H9 (cell line): ENCODE results near the gene RPL9. TPM values are rescaled to one million over a fixed set of nuclear protein-coding genes. Genes with fewer than 3 reads are reported as not detected.

ENCODE experiments used
- DNase-seq: peaks from one replicate; pipeline ENCODE4 v3.0.0-alpha.2; 2017
- H2AFZ ChIP-seq: one replicate; pipeline ENCODE4 v1.6.1; 2013; ENCODE audit warnings: mild to moderate bottlenecking, low read length, control low read depth, moderate library complexity
- H2AK5ac ChIP-seq: 2 replicates; pipeline ENCODE4 v1.6.1; 2013; ENCODE audit warnings: low read length, control low read depth, mixed read lengths; ENCODE audit not compliant: insufficient read length
- H2BK120ac ChIP-seq: one replicate; pipeline ENCODE4 v1.6.1; 2013; ENCODE audit warnings: low read depth, mild to moderate bottlenecking, low read length, control low read depth, inconsistent platforms; ENCODE audit not compliant: poor library complexity, severe bottlenecking
- H2BK12ac ChIP-seq: 2 replicates; pipeline ENCODE4 v1.6.1; 2013; ENCODE audit warnings: low read length, control low read depth, mixed read lengths, low read depth; ENCODE audit not compliant: insufficient read length
- H2BK15ac ChIP-seq: 2 replicates; pipeline ENCODE4 v1.6.1; 2013; ENCODE audit warnings: low read depth, low read length, control low read depth
- H2BK20ac ChIP-seq: one replicate; pipeline ENCODE4 v1.6.1; 2013; ENCODE audit warnings: low read depth, mild to moderate bottlenecking, low read length, control low read depth, inconsistent platforms; ENCODE audit not compliant: poor library complexity, severe bottlenecking
- H2BK5ac ChIP-seq: 2 replicates; pipeline ENCODE4 v1.6.1; 2013; ENCODE audit warnings: low read length, control low read depth, mixed read lengths; ENCODE audit not compliant: insufficient read length
- H3K14ac ChIP-seq: 2 replicates; pipeline ENCODE4 v1.6.1; 2013; ENCODE audit warnings: low read length, control low read depth; ENCODE audit not compliant: insufficient read depth
- H3K18ac ChIP-seq: 2 replicates; pipeline ENCODE4 v1.6.1; 2013; ENCODE audit warnings: low read depth, mild to moderate bottlenecking, mixed read lengths, low read length, control low read depth; ENCODE audit not compliant: insufficient read length
- H3K23ac ChIP-seq: 2 replicates; pipeline ENCODE4 v1.6.1; 2013; ENCODE audit warnings: low read length, control low read depth, mixed read lengths, low read depth; ENCODE audit not compliant: insufficient read length
- H3K23me2 ChIP-seq: 2 replicates; pipeline ENCODE4 v1.6.1; 2013; ENCODE audit warnings: low read depth, mild to moderate bottlenecking, mixed read lengths, low read length, control low read depth; ENCODE audit not compliant: insufficient read length, poor library complexity, severe bottlenecking
- H3K27ac ChIP-seq: 2 replicates; pipeline ENCODE4 v1.5.1; 2013; ENCODE audit warnings: low read length, control low read depth, mixed read lengths, low read depth; ENCODE audit not compliant: insufficient read length
- H3K27me3 ChIP-seq: 2 replicates; pipeline ENCODE4 v1.6.1; 2013; ENCODE audit warnings: low read length, control low read depth, inconsistent platforms; ENCODE audit not compliant: insufficient read depth
- H3K4ac ChIP-seq: 2 replicates; pipeline ENCODE4 v1.6.1; 2013; ENCODE audit warnings: low read depth, mild to moderate bottlenecking, control low read depth, inconsistent platforms, low read length, moderate library complexity
- H3K4me1 ChIP-seq: 2 replicates; pipeline ENCODE4 v1.6.1; 2013; ENCODE audit warnings: low read length, control low read depth, inconsistent platforms; ENCODE audit not compliant: insufficient read depth
- H3K4me2 ChIP-seq: 2 replicates; pipeline ENCODE4 v1.6.1; 2013; ENCODE audit warnings: low read length, control low read depth, mixed read lengths; ENCODE audit not compliant: insufficient read length, insufficient read depth
- H3K56ac ChIP-seq: 2 replicates; pipeline ENCODE4 v1.6.1; 2013; ENCODE audit warnings: low read depth, mild to moderate bottlenecking, mixed read lengths, low read length, control low read depth; ENCODE audit not compliant: insufficient read length
- H3K79me1 ChIP-seq: 2 replicates; pipeline ENCODE4 v1.6.1; 2013; ENCODE audit warnings: low read depth, mild to moderate bottlenecking, moderate library complexity, low read length, control low read depth, inconsistent platforms; ENCODE audit not compliant: insufficient read depth, poor library complexity, severe bottlenecking
- H3K79me2 ChIP-seq: 2 replicates; pipeline ENCODE4 v1.6.1; 2013; ENCODE audit warnings: low read length, control low read depth, inconsistent platforms; ENCODE audit not compliant: insufficient read depth
- H3K9ac ChIP-seq: 2 replicates; pipeline ENCODE4 v1.6.1; 2013; ENCODE audit warnings: low read length, control low read depth, mixed read lengths; ENCODE audit not compliant: insufficient read length; ENCODE audit errors: extremely low read depth
- H3K9me3 ChIP-seq: one replicate; pipeline ENCODE4 v1.6.1; 2013; ENCODE audit warnings: low read depth, low read length, inconsistent platforms; ENCODE audit not compliant: control insufficient read depth
- H3T11ph ChIP-seq: one replicate; pipeline ENCODE4 v1.6.1; 2013; ENCODE audit warnings: mild to moderate bottlenecking, low read length, control low read depth, inconsistent platforms
- H4K20me1 ChIP-seq: one replicate; pipeline ENCODE4 v1.6.1; 2013; ENCODE audit not compliant: control insufficient read depth, insufficient read length, insufficient read depth
- H4K5ac ChIP-seq: 2 replicates; pipeline ENCODE4 v1.6.1; 2013; ENCODE audit warnings: low read depth, mild to moderate bottlenecking, mixed read lengths, low read length, control low read depth; ENCODE audit not compliant: insufficient read length
- H4K8ac ChIP-seq: replicated peaks from 2 replicates; pipeline ENCODE4 v1.6.1; 2013; ENCODE audit warnings: low read length, control low read depth, mixed read lengths, low read depth; ENCODE audit not compliant: insufficient read length
- H4K91ac ChIP-seq: 2 replicates; pipeline ENCODE4 v1.6.1; 2013; ENCODE audit warnings: low read depth, mild to moderate bottlenecking, moderate library complexity, mixed read lengths, low read length, control low read depth; ENCODE audit not compliant: insufficient read length
- H3K27ac Mint-ChIP-seq, 3 experiments: 2 replicates in 2 of 3; 3 replicates in 1 of 3; pipeline ENCODE4 v1.8.0; 2020 to 2021; ENCODE audit warnings: mixed read lengths in 3 of 3, mild to moderate bottlenecking in 1 of 3, moderate library complexity in 1 of 3
- H3K27me3 Mint-ChIP-seq: 2 replicates; pipeline ENCODE4 v1.8.0; 2021; ENCODE audit warnings: low read depth, mild to moderate bottlenecking, moderate library complexity, mixed read lengths
- H3K36me3 Mint-ChIP-seq, 3 experiments: 2 replicates in 2 of 3; 3 replicates in 1 of 3; pipeline ENCODE4 v1.8.0; 2020 to 2021; ENCODE audit warnings: low read depth in 3 of 3, mixed read lengths in 3 of 3; ENCODE audit not compliant: insufficient read depth in 1 of 3
- H3K4me1 Mint-ChIP-seq, 2 experiments: 2 replicates each; pipeline ENCODE4 v1.8.0; 2020; ENCODE audit warnings: mixed read lengths in 2 of 2
- H3K4me3 Mint-ChIP-seq, 2 experiments: 2 replicates in 1 of 2; 3 replicates in 1 of 2; pipeline ENCODE4 v1.8.0; 2020 to 2021; ENCODE audit warnings: mild to moderate bottlenecking in 2 of 2, mixed read lengths in 2 of 2, moderate library complexity in 1 of 2
- H3K9me3 Mint-ChIP-seq, 2 experiments: 2 replicates in 1 of 2; 3 replicates in 1 of 2; pipeline ENCODE4 v1.8.0; 2020; ENCODE audit warnings: mild to moderate bottlenecking in 2 of 2, mixed read lengths in 2 of 2, moderate library complexity in 1 of 2
- CTCF ChIP-seq: fragments of 200-600 bp; sonication (generic); conservative IDR thresholded peaks from 3 replicates; pipeline ENCODE4 v1.8.0; 2021; ENCODE audit warnings: antibody characterized with exemption, mild to moderate bottlenecking
- WGBS: extraction: QIAGEN DNeasy Blood & Tissue Kit; methylation state at CpG from one replicate; pipeline ENCODE4 v1.1.7; 2013; ENCODE audit warnings: missing lambda C conversion rate, low lambda C conversion rate, mixed read lengths; ENCODE audit not compliant: insufficient read length; ENCODE audit errors: extremely low coverage; 5-methylcytosine and 5-hydroxymethylcytosine counted together
- total RNA-seq: library from RNA; stranded (reverse); gene quantifications from 2 replicates; pipeline ENCODE4 v1.2.1, GENCODE V29; 2021

RPL9 gene
- total RNA-seq, 1 experiment from 2014 or later: 1,888 TPM

- WGBS: no CpG with 5 or more reads among the region's 6 CpGs
- H4K20me1 ChIP-seq: no peaks in the 10 kb centered on the region
- H3K27ac ChIP-seq: no peak overlapping the region
- H3K9ac ChIP-seq: no peak overlapping the region
- H2BK12ac ChIP-seq: no peak overlapping the region
- no peak overlapping the region for H2AK5ac ChIP-seq
- no peak for DNase-seq
- no peak overlapping the region for H2BK120ac ChIP-seq
- H3K23me2 ChIP-seq: no peaks in the 10 kb centered on the region
- TF ChIP-seq CTCF: no peak
- no peak overlapping the region for H3K14ac ChIP-seq
- H3T11ph ChIP-seq: no peak overlapping the region
- Mint-ChIP-seq H3K4me1 (peaks cover 11 to 16% of the 10 kb centered on the region in 2 experiments), H3K4me3 (no peak overlapping the region), H3K27me3 (no peaks in the 10 kb centered on the region), H3K36me3 (peaks cover 47 to 75% (median 62%) of the 10 kb centered on the region in 3 experiments), H3K9me3 (no peaks in the 10 kb centered on the region), H3K27ac (peak overlapping the region in 2 of 3 experiments; percentile 23 to 90; a peak in 4 of 7 replicates)
- peaks cover 2% of the 10 kb centered on the region; the same call in 1 of the 2 replicates for H3K4me1 ChIP-seq
- H3K79me1 ChIP-seq: peaks cover 6% of the 10 kb centered on the region
- H3K4ac ChIP-seq: no peak overlapping the region
- no peak overlapping the region for H4K5ac ChIP-seq
- H3K18ac ChIP-seq: no peak overlapping the region
- no peak overlapping the region for H4K91ac ChIP-seq
- H2BK5ac ChIP-seq: no peak overlapping the region
- H4K8ac ChIP-seq: no peak overlapping the region
- no peak overlapping the region for H2BK20ac ChIP-seq
- H3K56ac ChIP-seq: no peak overlapping the region
- no peaks in the 10 kb centered on the region for H3K9me3 ChIP-seq
- H3K23ac ChIP-seq: no peak overlapping the region
- H3K4me2 ChIP-seq: no peak overlapping the region
- H3K27me3 ChIP-seq: no peaks in the 10 kb centered on the region
- peaks cover 5% of the 10 kb centered on the region for H3K79me2 ChIP-seq
- H2AFZ ChIP-seq: no peak overlapping the region
- H2BK15ac ChIP-seq: no peak overlapping the region
These were observed 6.4 kb downstream of the RPL9 start for GRCh38 chr4:39452153-39452859.
